Activated CD4-positive, alpha-beta memory T cell treated with anti-CD3 and anti-CD28 coated beads, Interleukin-2, amount 10 ng/mL, durations not matched to agents 7 days and 5 days (primary cell): ENCODE data around the gene CTIF. TPM values are rescaled to one million over a fixed set of nuclear protein-coding genes. Genes with fewer than 3 reads are reported as not detected.

Source experiments
- CTCF ChIA-PET: fragments of 350-600 bp; sonication (Branson Sonifier 250); formaldehyde crosslinking; loops from one replicate; lab custom pipeline; 2021; ENCODE audit warnings: antibody characterized with exemption, inconsistent platforms; lab: Charles Lee
- POLR2A ChIA-PET: fragments of 350-600 bp; sonication (Branson Sonifier 250); formaldehyde crosslinking; loops from one replicate; lab custom pipeline; 2021; ENCODE audit warnings: antibody characterized with exemption; lab: Charles Lee
- DNase-seq: peaks from one replicate; pipeline ENCODE4 v3.0.0-alpha.2; 2020
- H3K27ac Mint-ChIP-seq: one replicate; pipeline ENCODE4 v1.8.0; 2021; ENCODE audit warnings: mild to moderate bottlenecking, mixed read lengths
- H3K27me3 Mint-ChIP-seq: one replicate; pipeline ENCODE4 v1.8.0; 2021; ENCODE audit warnings: mixed read lengths
- H3K36me3 Mint-ChIP-seq: one replicate; pipeline ENCODE4 v1.8.0; 2021; ENCODE audit warnings: low read depth, mixed read lengths
- H3K4me1 Mint-ChIP-seq: one replicate; pipeline ENCODE4 v1.8.0; 2021; ENCODE audit warnings: mixed read lengths
- H3K4me3 Mint-ChIP-seq: one replicate; pipeline ENCODE4 v1.8.0; 2021; ENCODE audit warnings: mild to moderate bottlenecking, mixed read lengths
- H3K9me3 Mint-ChIP-seq: one replicate; pipeline ENCODE4 v1.8.0; 2021; ENCODE audit warnings: mixed read lengths
- total RNA-seq, 2 experiments: library from RNA; stranded (reverse); gene quantifications; one replicate each; pipeline ENCODE4 v1.2.3, GENCODE V29; 2021

The CTIF gene
- total RNA-seq, 2 experiments from 2014 or later = 4.9 to 5.1 TPM

DNA sequence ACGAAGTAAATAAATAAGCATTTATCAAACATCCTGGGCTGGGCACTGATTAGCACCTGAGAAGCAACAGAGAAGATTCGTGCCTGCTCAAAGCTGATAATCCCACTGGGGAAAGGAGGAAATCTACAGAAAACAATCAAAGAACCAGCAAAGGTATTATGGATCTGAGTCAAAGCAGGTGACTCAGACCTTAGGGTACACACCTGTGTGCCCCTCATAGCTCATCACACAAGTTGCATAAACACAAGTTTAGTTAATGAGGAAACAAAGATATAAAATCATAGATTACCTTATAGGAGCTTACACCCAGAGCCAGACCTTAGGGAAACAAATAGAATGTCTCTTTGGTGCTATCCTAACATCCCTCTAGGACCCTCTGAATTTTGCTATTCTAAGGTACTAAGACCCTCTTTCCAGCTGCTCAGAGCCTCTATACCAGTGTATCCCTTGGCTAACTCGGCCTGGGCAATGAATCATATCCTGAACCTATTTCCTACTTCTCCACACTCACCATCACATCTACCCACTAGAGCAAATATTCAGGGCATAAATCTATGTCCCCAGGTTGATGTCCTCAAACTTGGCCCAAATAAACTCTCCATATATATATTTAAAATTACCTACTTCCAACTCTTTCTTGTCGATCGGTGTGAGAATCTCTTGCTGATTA lies 19.3 kb upstream of the CTIF start:
- Mint-ChIP-seq H3K9me3 (no peaks in the 10 kb centered on the region), H3K27ac (no peak overlapping the region), H3K4me1 (no peaks in the 10 kb centered on the region), H3K4me3 (no peak overlapping the region), H3K36me3 (no peaks in the 10 kb centered on the region), H3K27me3 (peaks cover 12% of the 10 kb centered on the region)
- POLR2A ChIA-PET = no interaction called here
- no peak for DNase-seq
- CTCF ChIA-PET = interaction anchor here (1.1 kb wide), 1 partner anchor 145 kb away, joined by 3 read pairs; no protein-coding TSS in a partner anchor

DNA sequence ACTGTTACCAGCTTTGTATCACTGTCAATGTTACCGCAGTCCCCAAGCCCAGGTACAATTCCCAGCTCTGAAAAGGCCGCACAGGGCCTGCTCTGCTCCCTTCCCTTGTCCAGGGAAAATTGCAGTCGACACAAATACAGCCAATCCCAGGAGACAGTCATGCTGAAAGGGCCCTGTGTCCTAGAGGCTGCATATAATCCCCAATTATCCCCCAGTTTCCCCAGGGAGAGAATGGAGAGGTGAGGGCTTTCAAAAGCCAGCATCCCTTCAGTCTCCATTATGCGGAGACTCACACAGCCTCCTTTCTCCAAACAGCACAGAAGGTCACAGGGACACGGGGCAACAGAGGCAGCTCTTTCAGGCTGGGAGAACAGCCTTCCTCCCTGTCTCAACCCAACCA lies 17.1 kb upstream of the CTIF start:
- no peak overlapping the region for H3K4me3 Mint-ChIP-seq
- H3K36me3 Mint-ChIP-seq = no peaks in the 10 kb centered on the region
- peaks cover 22% of the 10 kb centered on the region for H3K27me3 Mint-ChIP-seq
- H3K9me3 Mint-ChIP-seq = no peaks in the 10 kb centered on the region
- H3K4me1 Mint-ChIP-seq = peaks cover 2% of the 10 kb centered on the region
- H3K27ac Mint-ChIP-seq = no peak overlapping the region
- DNase-seq = no peak
- ChIA-PET CTCF (no interaction called here), POLR2A (no interaction called here)

DNA sequence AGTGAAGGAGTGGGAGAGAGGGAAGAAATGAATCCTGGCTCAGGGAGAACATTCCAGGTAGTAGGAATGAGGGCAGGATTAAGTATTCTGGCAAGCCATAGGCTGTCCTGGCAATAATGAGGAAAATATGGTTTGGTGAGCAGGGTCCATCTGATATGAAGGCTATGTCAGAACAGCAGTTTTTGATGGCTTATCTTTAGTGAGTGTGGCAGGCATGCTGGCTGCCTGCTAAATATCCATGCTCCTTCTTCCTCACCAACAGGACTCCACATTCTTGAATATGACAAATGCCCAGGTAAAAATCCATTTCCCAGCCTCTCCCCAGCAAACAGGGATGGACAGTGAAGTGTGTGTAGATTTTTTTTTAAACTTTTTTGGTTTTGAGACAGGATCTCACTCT lies 13.2 kb upstream of the CTIF start:
- Mint-ChIP-seq H3K36me3 (no peaks in the 10 kb centered on the region), H3K27ac (no peak overlapping the region), H3K9me3 (no peaks in the 10 kb centered on the region), H3K4me3 (no peak overlapping the region), H3K4me1 (peaks cover 2% of the 10 kb centered on the region), H3K27me3 (peaks cover 34% of the 10 kb centered on the region)
- DNase-seq = no peak
- ChIA-PET POLR2A (no interaction called here), CTCF (no interaction called here)

DNA sequence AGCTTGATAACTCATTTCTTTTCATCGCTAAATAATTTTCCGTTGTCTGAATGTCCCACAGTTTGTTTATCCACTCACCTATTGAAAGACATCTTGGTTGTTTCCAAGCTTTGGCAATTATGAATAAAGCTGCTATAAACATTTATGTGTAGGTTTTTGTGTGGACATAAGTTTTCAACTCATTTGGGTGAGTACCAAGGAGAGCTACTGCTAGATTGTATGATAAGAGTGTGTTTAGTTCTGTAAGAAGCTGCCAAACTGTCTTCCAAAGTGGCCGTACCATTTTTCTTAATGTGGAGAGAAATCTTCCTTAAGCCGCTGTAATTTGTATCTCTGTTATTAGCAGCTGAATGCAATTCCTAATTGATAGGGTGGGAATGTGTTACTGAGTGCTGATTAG lies 11.4 kb upstream of the CTIF start:
- Mint-ChIP-seq H3K36me3 (no peaks in the 10 kb centered on the region), H3K27me3 (peaks cover 39% of the 10 kb centered on the region), H3K27ac (no peak overlapping the region), H3K4me3 (no peak overlapping the region), H3K4me1 (peaks cover 2% of the 10 kb centered on the region), H3K9me3 (no peaks in the 10 kb centered on the region)
- DNase-seq = no peak
- ChIA-PET CTCF (no interaction called here), POLR2A (no interaction called here)

DNA sequence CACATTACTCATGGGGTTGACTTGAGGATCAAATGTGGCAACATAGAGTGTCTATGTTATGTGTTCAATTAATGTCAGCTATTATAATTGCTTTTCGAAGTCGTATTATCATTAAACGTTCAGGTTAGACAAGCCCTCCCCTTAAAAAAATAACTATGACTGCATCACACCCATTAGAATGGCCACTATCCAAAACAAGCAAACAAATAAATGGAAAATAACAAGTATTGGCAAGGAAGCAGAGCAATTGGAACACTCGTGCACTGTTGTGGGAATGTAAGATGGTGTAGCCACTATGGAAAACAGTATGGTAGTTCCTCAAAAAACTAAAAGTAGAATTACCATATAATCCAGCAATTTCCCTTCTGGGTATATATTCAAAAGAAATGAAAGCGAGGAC lies 10.0 kb upstream of the CTIF start:
- Mint-ChIP-seq H3K27me3 (peaks cover 39% of the 10 kb centered on the region), H3K36me3 (no peaks in the 10 kb centered on the region), H3K4me3 (no peak overlapping the region), H3K27ac (no peak overlapping the region), H3K4me1 (peaks cover 9% of the 10 kb centered on the region), H3K9me3 (no peaks in the 10 kb centered on the region)
- ChIA-PET CTCF (no interaction called here), POLR2A (no interaction called here)
- no peak for DNase-seq

DNA sequence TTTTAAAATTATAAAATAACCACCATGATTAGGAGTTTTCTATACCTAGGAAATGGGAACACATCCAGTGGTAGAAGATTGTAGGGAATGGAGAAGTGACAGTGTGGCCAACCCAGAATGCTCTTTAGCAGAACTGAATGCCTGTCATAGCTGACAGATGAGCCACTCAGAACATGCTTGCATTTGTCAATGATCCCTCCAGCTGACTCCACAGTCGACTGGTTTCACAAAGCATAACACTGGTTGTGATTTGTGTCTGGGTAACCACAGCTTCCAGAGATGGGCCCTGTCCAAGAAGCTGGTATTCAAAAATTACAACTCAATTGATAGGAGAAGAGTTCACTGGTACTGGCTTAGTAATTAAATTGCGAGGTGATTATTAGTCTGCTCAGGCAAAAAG lies 9.0 kb upstream of the CTIF start:
- ChIA-PET POLR2A (no interaction called here), CTCF (no interaction called here)
- H3K9me3 Mint-ChIP-seq = no peaks in the 10 kb centered on the region
- no peak overlapping the region for H3K4me3 Mint-ChIP-seq
- no peak overlapping the region for H3K27ac Mint-ChIP-seq
- DNase-seq = no peak
- H3K4me1 Mint-ChIP-seq = peaks cover 11% of the 10 kb centered on the region
- H3K36me3 Mint-ChIP-seq = no peaks in the 10 kb centered on the region
- H3K27me3 Mint-ChIP-seq = peaks cover 39% of the 10 kb centered on the region

DNA sequence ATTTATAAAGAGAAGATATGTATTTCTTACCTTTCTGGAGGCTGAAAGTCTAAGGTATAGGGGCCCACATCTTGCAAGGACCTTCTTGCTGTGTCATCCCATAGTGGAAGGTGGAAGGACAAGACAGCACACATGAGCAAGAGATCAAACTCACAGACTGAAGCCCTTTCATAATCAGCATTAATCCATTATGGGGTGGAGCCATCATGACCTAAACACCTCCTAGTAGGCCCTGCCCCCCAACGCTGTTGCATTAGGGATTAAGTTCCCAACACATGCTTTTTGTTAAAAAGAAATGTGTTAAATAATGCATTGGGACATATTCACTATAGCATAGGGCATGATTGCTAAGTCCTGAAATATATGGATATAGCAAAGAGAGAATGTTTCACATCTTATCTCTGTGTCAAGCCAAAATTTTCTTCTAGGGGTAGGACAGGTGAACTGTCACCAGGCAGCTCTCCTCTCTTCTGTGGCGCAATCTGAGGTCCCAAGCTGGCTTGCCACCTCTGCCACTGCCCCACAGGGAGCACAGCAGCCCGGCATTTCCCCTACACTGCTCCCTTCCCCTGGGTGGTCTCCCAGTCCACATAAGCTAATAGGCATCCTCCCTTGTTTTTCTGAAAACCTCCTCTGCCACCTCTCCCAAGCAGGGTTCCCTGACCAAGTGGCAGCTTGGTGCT lies 8.3 kb upstream of the CTIF start:
- Mint-ChIP-seq H3K9me3 (no peaks in the 10 kb centered on the region), H3K4me1 (peaks cover 9% of the 10 kb centered on the region), H3K27ac (no peak overlapping the region), H3K4me3 (no peak overlapping the region), H3K36me3 (no peaks in the 10 kb centered on the region), H3K27me3 (peaks cover 34% of the 10 kb centered on the region)
- ChIA-PET CTCF (interaction anchor here (0.7 kb wide), 1 partner anchor 8 kb away, joined by 3 read pairs; the partner anchor contains the start of gene CTIF), POLR2A (no interaction called here)
- no peak for DNase-seq

DNA sequence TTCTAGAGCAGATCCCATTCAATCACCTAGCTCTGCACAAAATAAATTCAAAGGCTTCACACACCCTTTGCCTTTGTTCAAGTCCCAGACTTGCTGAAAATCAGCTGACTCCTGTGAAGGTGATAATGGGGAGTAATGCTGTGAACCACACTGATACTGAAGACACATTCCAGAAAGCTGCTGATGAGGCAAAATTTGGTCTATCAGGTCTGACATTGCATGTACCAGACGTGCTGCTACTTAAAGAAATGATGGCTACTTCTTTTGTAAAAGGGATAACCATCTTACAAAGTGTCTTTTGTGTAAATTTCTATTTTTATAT lies 7.8 kb upstream of the CTIF start:
- no peak overlapping the region for H3K4me3 Mint-ChIP-seq
- peaks cover 33% of the 10 kb centered on the region for H3K27me3 Mint-ChIP-seq
- H3K9me3 Mint-ChIP-seq = no peaks in the 10 kb centered on the region
- POLR2A ChIA-PET = no interaction called here
- no peak for DNase-seq
- CTCF ChIA-PET = interaction anchor here (0.7 kb wide), 1 partner anchor 8 kb away, joined by 3 read pairs; the partner anchor contains the start of gene CTIF
- H3K27ac Mint-ChIP-seq = no peak overlapping the region
- no peaks in the 10 kb centered on the region for H3K36me3 Mint-ChIP-seq
- H3K4me1 Mint-ChIP-seq = peaks cover 9% of the 10 kb centered on the region

DNA sequence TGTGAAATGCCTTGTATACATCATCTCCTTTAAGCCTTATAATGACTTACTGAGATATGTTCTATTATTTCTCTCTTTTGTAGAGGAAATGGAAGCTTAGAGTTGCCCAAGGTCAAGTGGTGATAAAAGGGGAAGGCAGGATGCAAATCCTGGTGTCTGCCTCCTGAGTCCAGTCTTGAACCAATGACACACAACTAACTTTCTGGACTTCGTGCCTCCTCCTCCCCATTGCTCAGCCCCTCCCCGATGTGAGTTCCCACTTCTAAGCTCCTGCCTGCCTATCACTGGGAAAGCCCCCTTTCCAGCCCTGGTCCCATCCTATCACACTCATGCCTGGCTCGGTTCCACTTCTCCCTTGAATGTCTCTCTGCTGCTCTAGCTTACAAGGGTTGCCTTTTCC lies 6.9 kb upstream of the CTIF start:
- no peaks in the 10 kb centered on the region for H3K9me3 Mint-ChIP-seq
- CTCF ChIA-PET = no interaction called here
- peaks cover 9% of the 10 kb centered on the region for H3K4me1 Mint-ChIP-seq

DNA sequence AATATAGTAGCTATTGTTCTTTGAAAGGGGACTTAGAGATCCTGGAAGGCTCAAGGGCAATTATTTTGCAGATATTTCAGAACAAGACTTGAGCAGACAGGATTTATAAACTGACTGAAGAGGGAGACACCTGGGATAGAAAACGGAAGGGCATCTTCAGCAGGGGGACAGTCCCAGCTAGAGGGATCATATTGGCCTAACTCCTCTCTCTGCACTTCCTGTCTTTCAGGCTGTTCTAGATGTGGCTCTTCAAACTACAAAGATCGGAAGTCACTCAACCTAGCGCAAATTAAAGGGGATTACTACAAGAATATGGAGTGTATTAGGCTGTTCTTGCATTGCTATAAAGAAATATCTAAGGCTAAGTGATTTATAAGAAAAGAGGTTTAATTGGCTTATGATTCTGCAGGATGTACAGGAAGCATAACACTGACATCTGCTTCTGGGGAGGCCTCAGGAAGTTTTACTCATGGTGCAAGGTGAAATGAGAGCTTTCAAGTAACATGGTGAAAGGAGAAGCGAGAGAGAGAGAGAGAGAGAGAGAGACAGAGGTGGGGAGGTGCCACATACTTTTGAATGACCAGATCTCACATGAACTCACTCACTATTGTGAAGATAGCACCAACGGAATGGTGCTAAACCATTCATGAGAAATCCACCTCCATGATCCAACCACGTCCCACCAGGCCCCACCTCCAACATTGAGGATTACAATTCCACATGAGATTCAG lies 5.3 kb upstream of the CTIF start:
- no peak overlapping the region for H3K27ac Mint-ChIP-seq
- H3K4me1 Mint-ChIP-seq = peaks cover 9% of the 10 kb centered on the region
- H3K9me3 Mint-ChIP-seq = no peaks in the 10 kb centered on the region
- H3K4me3 Mint-ChIP-seq = no peak overlapping the region
- CTCF ChIA-PET = no interaction called here
- no peak for DNase-seq
- POLR2A ChIA-PET = no interaction called here
- H3K27me3 Mint-ChIP-seq = peaks cover 17% of the 10 kb centered on the region
- no peaks in the 10 kb centered on the region for H3K36me3 Mint-ChIP-seq

More for the DNA sequence above, 6.9 kb upstream of the CTIF start:
- no peak overlapping the region for H3K4me3 Mint-ChIP-seq
- no peak overlapping the region for H3K27ac Mint-ChIP-seq
- no peaks in the 10 kb centered on the region for H3K36me3 Mint-ChIP-seq
- DNase-seq = no peak
- H3K27me3 Mint-ChIP-seq = peaks cover 27% of the 10 kb centered on the region
- POLR2A ChIA-PET = no interaction called here

DNA sequence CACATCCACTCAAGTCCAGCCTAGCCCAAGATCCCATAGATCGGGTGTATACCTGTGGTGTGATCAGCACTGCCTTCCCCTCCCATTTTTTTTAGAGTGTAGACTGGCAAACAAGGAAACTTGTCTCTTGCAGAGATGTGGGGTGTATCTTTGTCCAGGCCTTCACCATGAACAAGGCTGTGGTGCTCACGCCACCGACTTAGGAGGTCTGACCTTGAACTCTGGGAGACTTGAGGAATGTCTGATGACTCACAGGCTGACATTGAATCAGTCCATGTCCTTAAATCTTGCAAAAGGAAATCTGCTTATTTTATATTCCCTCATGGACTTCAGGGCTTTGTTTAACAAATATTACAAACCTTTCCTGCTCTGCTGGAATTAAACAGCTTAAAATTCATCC lies 4.5 kb upstream of the CTIF start:
- CTCF ChIA-PET = no interaction called here
- peaks cover 12% of the 10 kb centered on the region for H3K27me3 Mint-ChIP-seq
- no peak overlapping the region for H3K4me3 Mint-ChIP-seq
- H3K9me3 Mint-ChIP-seq = no peaks in the 10 kb centered on the region
- no peak overlapping the region for H3K27ac Mint-ChIP-seq
- no peak for DNase-seq
- H3K36me3 Mint-ChIP-seq = no peaks in the 10 kb centered on the region
- POLR2A ChIA-PET = no interaction called here
- peaks cover 9% of the 10 kb centered on the region for H3K4me1 Mint-ChIP-seq

DNA sequence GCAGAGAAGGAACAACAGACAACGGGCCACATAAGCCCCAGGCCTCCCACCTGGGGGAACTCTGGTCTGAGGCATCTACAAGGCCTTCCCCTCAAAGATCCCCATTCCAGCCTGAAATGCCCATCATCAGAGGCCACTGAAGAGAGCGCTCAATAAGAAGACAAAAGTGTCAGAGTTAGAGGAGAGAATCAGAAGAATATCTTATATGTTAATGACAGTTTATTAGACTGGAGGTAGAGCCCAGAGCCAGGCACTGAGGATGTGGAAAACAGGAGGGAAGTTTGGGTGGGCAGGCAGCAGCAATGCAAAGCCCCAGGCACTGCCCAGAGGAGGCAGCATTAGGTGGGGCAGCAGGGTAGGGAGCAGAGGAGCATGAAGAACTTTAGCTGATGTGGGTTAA lies 2.9 kb upstream of the CTIF start:
- no peaks in the 10 kb centered on the region for H3K36me3 Mint-ChIP-seq
- H3K9me3 Mint-ChIP-seq = no peaks in the 10 kb centered on the region
- H3K4me3 Mint-ChIP-seq = no peak overlapping the region
- peaks cover 11% of the 10 kb centered on the region for H3K4me1 Mint-ChIP-seq
- POLR2A ChIA-PET = no interaction called here
- CTCF ChIA-PET = no interaction called here
- DNase-seq = no peak
- H3K27me3 Mint-ChIP-seq = peaks cover 11% of the 10 kb centered on the region
- no peak overlapping the region for H3K27ac Mint-ChIP-seq

DNA sequence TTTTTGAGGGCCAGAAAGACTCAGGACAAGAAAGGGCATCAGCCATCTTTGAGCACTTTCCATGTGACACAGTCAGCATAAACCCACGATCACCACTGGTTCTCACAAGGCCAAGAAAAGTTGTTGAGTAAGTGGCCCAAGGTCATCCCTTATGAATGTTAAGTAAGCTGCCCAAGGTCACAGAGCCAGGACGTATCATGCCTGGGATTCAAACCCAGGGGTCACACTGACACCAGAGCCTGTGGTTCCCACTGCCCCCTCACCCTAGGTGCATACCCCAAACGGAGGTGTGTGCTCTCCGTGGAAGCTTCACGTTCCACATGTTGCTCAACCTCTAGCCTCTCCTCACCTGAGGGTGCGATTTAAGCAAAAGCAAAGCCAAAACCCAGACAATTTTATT lies 2.3 kb upstream of the CTIF start:
- Mint-ChIP-seq H3K4me1 (peaks cover 14% of the 10 kb centered on the region), H3K9me3 (no peaks in the 10 kb centered on the region), H3K4me3 (no peak overlapping the region), H3K36me3 (no peaks in the 10 kb centered on the region), H3K27ac (no peak overlapping the region), H3K27me3 (peaks cover 13% of the 10 kb centered on the region)
- no peak for DNase-seq
- ChIA-PET POLR2A (no interaction called here), CTCF (interaction anchor here (0.6 kb wide), 1 partner anchor 70 kb away, joined by 3 read pairs; no protein-coding TSS in a partner anchor)
